Kasumi-1 (cell line): ENCODE data around the gene RASA3.
A peak's percentile ranks its signal among the peaks of the same experiment; 100 is the strongest.

Experiments
- DNase-seq, 2 experiments: peaks; one replicate each; lab custom pipeline; 2025; lab: John Stamatoyannopoulos, UW

RASA3 gene

GRCh38 chr13:114054830-114055439 is 77.5 kb downstream of the RASA3 start:
- no peak for DNase-seq

- DNase-seq: no peak
Measured at GRCh38 chr13:114054264-114054663, 78.2 kb downstream of the RASA3 start.

DNA sequence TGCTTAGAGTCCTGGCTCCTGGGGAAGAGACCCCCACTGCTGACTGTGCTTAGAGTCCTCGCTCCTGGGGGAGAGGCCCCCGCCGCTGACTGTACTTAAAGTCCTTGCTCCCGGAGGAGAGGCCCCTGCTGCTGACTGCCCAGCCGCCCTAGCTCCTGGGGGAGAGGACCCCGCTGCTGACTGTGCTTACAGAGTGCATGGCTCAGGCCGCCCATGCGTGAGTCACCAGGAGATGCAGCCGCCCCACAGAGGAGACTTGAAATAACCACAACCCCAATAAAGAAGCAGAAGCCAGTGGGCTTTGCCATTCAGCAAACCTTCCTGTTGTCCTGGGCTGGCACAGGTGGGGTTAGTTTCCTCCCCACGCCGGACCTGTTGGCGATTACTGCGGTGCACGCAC is 79.4 kb downstream of the RASA3 start:
- peak; percentile 59 to 66 for DNase-seq

GRCh38 chr13:114050536-114051450 is 81.6 kb downstream of the RASA3 start:
- no peak for DNase-seq

GRCh38 chr13:114049626-114050101 is 82.8 kb downstream of the RASA3 start:
- DNase-seq: no peak

- no peak for DNase-seq
Measured at GRCh38 chr13:114049026-114049425, 83.4 kb downstream of the RASA3 start.

DNA sequence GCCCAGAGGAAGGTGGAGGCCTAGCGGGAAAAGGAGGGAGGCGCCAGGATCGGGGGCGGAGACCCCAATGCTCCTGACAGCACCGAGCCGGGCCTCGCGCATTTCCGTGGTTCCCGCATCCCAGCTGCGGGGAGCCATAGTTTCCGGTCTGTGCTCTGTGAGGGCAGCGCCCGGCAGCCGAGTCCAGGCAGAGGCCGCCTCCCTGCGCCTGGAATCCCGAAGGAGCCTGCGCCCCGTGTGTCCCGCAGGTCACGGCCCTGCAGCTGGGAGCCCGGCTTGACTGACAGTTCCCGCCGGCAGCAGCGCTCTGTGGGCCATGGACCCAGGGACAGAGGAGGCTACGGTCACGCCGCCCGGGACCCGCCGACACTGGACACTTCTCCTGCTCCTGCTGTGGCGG is 84.0 kb downstream of the RASA3 start:
- DNase-seq: no peak

- no peak for DNase-seq
Measured at GRCh38 chr13:114047358-114047881, 85.0 kb downstream of the RASA3 start.

DNA sequence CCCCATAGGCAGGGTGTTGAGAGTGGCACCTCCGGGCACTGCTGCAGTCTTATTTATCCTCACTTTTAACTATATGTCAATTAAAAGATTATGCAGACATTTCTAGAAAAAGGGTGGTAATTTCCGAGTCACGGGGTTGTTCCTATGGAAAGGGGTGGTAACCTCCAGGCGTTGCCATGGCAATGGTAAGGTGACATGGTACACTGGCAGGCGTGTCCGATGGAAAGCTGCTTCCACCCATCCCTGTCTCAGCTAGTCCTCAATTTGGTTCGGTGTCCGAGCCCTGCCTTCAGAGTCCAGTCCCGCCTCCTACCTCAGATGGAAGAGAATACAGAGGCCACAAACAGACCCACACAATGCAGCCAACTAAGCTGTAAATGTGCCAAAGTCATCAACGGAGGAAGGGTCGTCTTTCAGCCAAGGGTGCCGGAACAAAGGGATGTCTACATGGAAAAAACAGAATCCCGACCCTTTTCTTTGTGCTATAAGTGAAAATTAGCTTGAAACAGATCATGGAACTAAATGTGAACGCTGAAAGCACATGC is 85.9 kb downstream of the RASA3 start:
- DNase-seq: no peak

- no peak for DNase-seq
Measured at GRCh38 chr13:114045113-114045735, 87.2 kb downstream of the RASA3 start.

DNA sequence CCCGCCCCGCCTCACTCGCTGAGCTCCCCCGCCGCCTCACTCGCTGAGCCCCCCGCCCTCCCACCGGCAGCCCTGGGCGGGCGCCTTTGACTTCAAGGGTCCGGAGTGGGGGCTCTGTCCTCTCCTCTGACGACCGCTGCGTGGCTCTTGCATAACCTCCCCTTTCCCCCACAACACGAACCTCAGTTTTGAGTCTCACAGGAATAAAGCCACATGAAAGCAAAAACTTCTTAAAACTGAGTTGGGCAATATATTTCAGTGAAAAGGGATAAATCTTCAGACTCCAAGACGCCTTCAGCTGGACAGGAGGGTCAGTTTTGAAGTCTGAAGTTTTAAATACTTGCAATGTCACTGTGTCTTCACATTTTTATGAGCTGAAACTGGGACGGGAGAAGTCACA is 87.9 kb downstream of the RASA3 start:
- no peak for DNase-seq

GRCh38 chr13:114043421-114044053 is 88.9 kb downstream of the RASA3 start:
- DNase-seq: peak; percentile 98

GRCh38 chr13:114042066-114042815 is 90.2 kb downstream of the RASA3 start:
- DNase-seq: no peak

DNA sequence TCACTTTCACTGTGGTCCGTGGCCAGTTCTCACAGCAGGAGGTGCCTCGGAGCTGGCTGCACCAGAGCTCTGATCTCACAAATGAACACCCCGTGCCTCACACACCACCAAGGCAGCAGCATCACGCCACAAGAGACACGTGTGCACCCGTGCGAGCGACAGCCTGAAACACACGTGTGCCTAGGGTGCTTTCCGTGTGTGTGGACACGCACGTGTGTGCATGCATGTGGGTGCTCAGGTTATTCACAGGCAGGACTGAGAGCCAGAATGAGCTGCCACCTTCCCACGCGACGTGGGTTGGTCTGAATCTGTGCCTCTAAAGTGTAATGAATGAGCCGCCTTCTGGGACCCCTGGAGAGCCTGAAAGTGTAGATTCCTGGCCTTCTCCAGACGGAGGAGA is 90.9 kb downstream of the RASA3 start:
- no peak for DNase-seq

- no peak for DNase-seq
Measured at GRCh38 chr13:114039471-114040141, 92.8 kb downstream of the RASA3 start.

- no peak for DNase-seq
Measured at GRCh38 chr13:114038900-114039299, 93.5 kb downstream of the RASA3 start.

DNA sequence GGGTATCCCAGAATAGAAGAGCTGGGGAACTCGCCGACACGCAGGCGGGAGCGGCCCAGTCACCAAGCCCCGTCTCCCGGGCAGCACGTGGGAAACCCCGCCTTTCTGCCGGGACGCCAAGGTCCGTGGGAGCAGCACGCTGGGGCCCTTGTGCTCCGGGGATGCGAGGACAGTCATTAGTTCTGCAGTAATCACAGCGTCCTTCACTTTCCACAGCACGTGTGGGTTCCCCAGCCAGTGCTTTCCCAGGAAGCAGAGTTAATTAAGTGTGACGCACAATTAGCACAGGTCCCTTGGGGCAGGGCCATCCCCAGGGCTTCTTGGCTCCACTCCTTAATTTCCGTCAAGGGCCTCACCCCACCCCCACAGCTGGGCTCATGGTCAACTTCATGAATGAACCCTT is 94.2 kb downstream of the RASA3 start:
- no peak for DNase-seq

GRCh38 chr13:114037674-114038073 is 94.7 kb downstream of the RASA3 start:
- DNase-seq: no peak

DNA sequence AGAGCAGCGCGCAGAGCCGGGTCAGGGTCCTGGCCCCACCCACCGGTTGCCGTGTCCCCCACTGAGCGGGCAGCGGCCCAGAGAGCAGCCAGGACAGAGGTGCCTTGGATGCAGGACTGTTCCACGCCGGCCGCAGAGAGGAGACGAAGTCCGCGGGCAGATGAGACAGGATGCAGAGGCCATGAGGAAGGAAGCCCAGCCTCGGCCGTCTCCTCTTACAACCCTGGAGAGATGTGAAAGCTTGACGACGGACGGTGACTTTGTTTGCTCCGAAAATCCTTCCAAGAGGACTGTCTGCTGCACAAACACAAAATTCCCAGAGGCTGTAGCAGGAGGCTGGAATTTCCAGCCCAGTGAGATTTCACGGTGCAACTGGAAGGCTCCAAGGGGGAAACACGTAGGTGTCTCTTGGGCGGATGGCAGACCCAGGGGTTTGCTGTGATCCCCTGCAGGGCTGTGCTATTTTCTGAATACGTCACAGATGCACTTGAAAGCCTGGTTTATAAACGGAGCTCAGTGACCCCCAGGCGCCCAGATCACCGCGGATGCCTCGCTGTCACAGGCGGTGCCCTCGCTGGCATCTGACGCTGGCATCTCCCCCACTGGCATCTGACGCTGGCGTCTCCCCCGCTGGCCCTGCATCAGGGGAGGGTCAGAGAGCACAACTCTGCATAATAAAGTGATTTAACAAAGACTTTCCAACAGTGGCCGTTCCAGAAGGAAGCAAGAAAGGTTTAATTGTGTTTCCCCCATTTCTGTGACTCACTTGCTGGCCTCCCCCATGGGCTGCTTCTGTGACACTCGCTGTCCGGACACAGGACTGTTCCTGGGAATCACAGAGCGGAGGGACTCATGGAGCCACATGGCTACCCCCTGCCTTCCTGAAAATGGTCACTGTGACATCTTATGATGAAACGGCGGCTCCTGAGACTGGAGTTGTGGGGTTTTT is 96.6 kb downstream of the RASA3 start:
- DNase-seq: peak; percentile 14 to 34
